Pancreas (tissue), 10 donors: Measurements from ENCODE around the gene DUSP18. TPM values are rescaled to one million over a fixed set of nuclear protein-coding genes. Genes with fewer than 3 reads are reported as not detected.
A peak's percentile ranks its signal among the peaks of the same experiment; 100 is the strongest.
"Not testable (repeated sequence)": the region's sequence is repeated elsewhere in the genome, so short reads cannot be mapped to it uniquely, and the experiment has no call there.

ENCODE experiments used
- ATAC-seq, 4 donors: fragments of 200-7000 bp; cut with Tn5 transposase; one replicate each; pipeline versions ENCODE4 v1.8.0 to v1.9.1; 2020; ENCODE audit warnings: mild to moderate bottlenecking in 4 of 4, moderate library complexity in 4 of 4
- DNase-seq, 6 donors: peaks; one replicate each; pipeline ENCODE4 v3.0.0-alpha.2; 2020
- FAIRE-seq: peaks from 2 replicates; lab custom pipeline; 2012; peaks lifted over from hg19 to GRCh38; lab: Jason Lieb, UNC
- H3K27ac ChIP-seq, 4 donors: fragments of 200-600 bp; sonication (generic); 1 replicate in 3 of 4; 2 replicates in 1 of 4; pipeline versions ENCODE4 v1.5.0 to v1.8.0; 2020
- H3K27me3 ChIP-seq, 4 donors: fragments of 200-600 bp; one replicate each; pipeline ENCODE4 v1.8.0; 2021
- H3K36me3 ChIP-seq, 3 donors: fragments of 200-600 bp; sonication (generic) in 1 of 3; one replicate each; pipeline versions ENCODE4 v1.5.0 to v1.8.0; 2020 to 2021
- H3K4me1 ChIP-seq, 3 donors: fragments of 200-600 bp; one replicate each; pipeline ENCODE4 v1.8.0; 2021
- H3K4me3 ChIP-seq, 4 donors: fragments of 200-600 bp; sonication (generic) in 2 of 4; one replicate each; pipeline versions ENCODE4 v1.5.0 to v1.8.0; 2020 to 2021
- H3K9me3 ChIP-seq, 4 donors: fragments of 200-600 bp; one replicate each; pipeline ENCODE4 v1.8.0; 2021
- CTCF ChIP-seq, 4 donors: fragments of 200-600 bp; sonication (generic) in 3 of 4; IDR thresholded peaks; one replicate each; pipeline versions ENCODE4 v1.5.0 to v1.8.0; 2021; ENCODE audit warnings: antibody characterized with exemption in 4 of 4
- WGBS, 2 donors: extraction: QIAGEN DNeasy Blood & Tissue Kit; methylation state at CpG; one replicate each; pipeline ENCODE4 v1.1.7; 2013; 5-methylcytosine and 5-hydroxymethylcytosine counted together
- intact Hi-C, 3 donors: fragments of 100-400 bp; cut with DNase I; formaldehyde crosslinking; loops; one replicate each; pipeline versions ENCODE4 v1.11.1 to v1.14.2; 2022
- polyA plus RNA-seq, 2 donors: library from polyadenylated mRNA; stranded (reverse); fragments of 200-250 nt; gene quantifications; one replicate each; pipeline ENCODE4 v1.2.3, GENCODE V29; 2013
- total RNA-seq, 6 donors: library from RNA; stranded (reverse); fragmentation: NEBNext Ultra II Directional in 4 of 6; extraction: Animal tissue kit (Norgen Biotek cat#: 25700) in 4 of 6; gene quantifications; one replicate each; pipeline versions ENCODE4 v1.2.1 to v1.2.4, GENCODE V29; 2021 to 2023
- donor health status: healthy with polysubstance abuse.
- donor health status: DM: no; HTN: no; CAD: no; lungs with moderate emphysema.
- donor health status: DM: no; HTN: no; CAD: no.
- donor health status: control.
- donor health status: control.
- donor health status: Bipolar disorder and iron deficiency.
- donor health status: DM: yes; HTN: yes; CAD: no.
- donor health status: DM: no; HTN: no; CAD: no.
- donor health status: DM: no; HTN: no; CAD: no.
- donor health status: DM: yes; HTN: yes; CAD: no.

DUSP18 gene
- 1 to 10 TPM; 2.2 to 6.5 (median 3.4) TPM for total RNA-seq
- polyA plus RNA-seq: 1 to 10 TPM; 2.2 to 2.5 TPM

- FAIRE-seq (no peak), ATAC-seq (peak; percentile 98 to 100 (median 99)), DNase-seq (peak; percentile 90 to 100 (median 96))
- Histone ChIP-seq H3K36me3 (no peaks in the 10 kb centered on the region), H3K4me3 (peak within 1 kb of the TSS; percentile 50 to 97 (median 83)), H3K4me1 (peaks cover 0 to 4% (median 0%) of the 10 kb centered on the region in 3 donors), H3K27ac (peak within 1 kb of the TSS in 3 of 4 donors; percentile 33 to 48 (median 41)), H3K9me3 (no peaks in the 10 kb centered on the region), H3K27me3 (no peaks in the 10 kb centered on the region)
- intact Hi-C loops: no loop called here
- peak in 1 of 4 donors; percentile 8 for TF ChIP-seq CTCF (IDR thresholded peaks at IDR 0.05)
- WGBS, 2 donors: 0 to 1% methylated on average over 77 of the region's 77 CpGs
Observed at GRCh38 chr22:30667494-30668385, at the start of gene DUSP18. Gene DUSP18, minus strand, starts transcription at chr22:30667875. Its CDS starts 3,872 bp downstream, at chr22:30664003.

GRCh38 chr22:30714062-30714461 lies 46.4 kb upstream of the DUSP18 start:
- no peaks in the 10 kb centered on the region for H3K9me3 ChIP-seq
- 92 to 99% methylated on average over 2 of the region's 2 CpGs for WGBS, 2 donors
- intact Hi-C loops: no loop called here
- DNase-seq: no peak
- H3K4me3 ChIP-seq: no peak overlapping the region
- no peak for FAIRE-seq
- no peak for ATAC-seq
- no peaks in the 10 kb centered on the region for H3K4me1 ChIP-seq
- no peak for TF ChIP-seq CTCF (IDR thresholded peaks at IDR 0.05)
- H3K36me3 ChIP-seq: no peaks in the 10 kb centered on the region
- H3K27me3 ChIP-seq: no peaks in the 10 kb centered on the region
- no peak overlapping the region for H3K27ac ChIP-seq

GRCh38 chr22:30712094-30712493 lies 44.4 kb upstream of the DUSP18 start:
- DNase-seq (no peak), ATAC-seq (no peak), FAIRE-seq (no peak)
- no peaks in the 10 kb centered on the region for H3K4me1 ChIP-seq
- 98 to 100% methylated on average over 1 of the region's 1 CpG for WGBS, 2 donors
- no peaks in the 10 kb centered on the region for H3K9me3 ChIP-seq
- H3K27ac ChIP-seq: no peak overlapping the region
- H3K27me3 ChIP-seq: no peaks in the 10 kb centered on the region
- intact Hi-C loops: no loop called here
- no peaks in the 10 kb centered on the region for H3K36me3 ChIP-seq
- H3K4me3 ChIP-seq: no peak overlapping the region
- no peak for TF ChIP-seq CTCF (IDR thresholded peaks at IDR 0.05)

GRCh38 chr22:30709980-30710379 lies 42.3 kb upstream of the DUSP18 start:
- ATAC-seq, H3K36me3 ChIP-seq, H3K27ac ChIP-seq, H3K27me3 ChIP-seq, H3K4me3 ChIP-seq, H3K9me3 ChIP-seq, DNase-seq, intact Hi-C loops, FAIRE-seq, H3K4me1 ChIP-seq: not testable (repeated sequence)
- WGBS, 2 donors: 85 to 88% methylated on average over 6 of the region's 6 CpGs

GRCh38 chr22:30705710-30706651 lies 38.3 kb upstream of the DUSP18 start:
- Histone ChIP-seq H3K27ac (no peak overlapping the region), H3K27me3 (no peaks in the 10 kb centered on the region), H3K9me3 (no peaks in the 10 kb centered on the region), H3K36me3 (no peaks in the 10 kb centered on the region), H3K4me1 (no peaks in the 10 kb centered on the region), H3K4me3 (no peak overlapping the region)
- peak in 2 of 4 donors; percentile 60 to 67 for ATAC-seq
- intact Hi-C loops: no loop called here
- no peak for TF ChIP-seq CTCF (IDR thresholded peaks at IDR 0.05)
- no peak for FAIRE-seq
- WGBS, 2 donors: 56 to 59% methylated on average over 11 of the region's 11 CpGs
- no peak for DNase-seq
